K562 (cell line): ENCODE results near the gene PIK3CD. TPM values are rescaled to one million over a fixed set of nuclear protein-coding genes. Genes with fewer than 3 reads are reported as not detected.

Experiments
- ATAC-seq: fragments of 200-7000 bp; cut with Tn5 transposase; 3 replicates; pipeline ENCODE4 v1.9.1; 2020; ENCODE audit warnings: moderate library complexity
- BruUV-seq: library from RNA; stranded (reverse); fragments of 400-500 nt; replicated peaks from 2 replicates; lab custom pipeline; 2021; lab: Mats Ljungman, UMichigan
- CTCF ChIA-PET: fragments of 300-600 bp; formaldehyde crosslinking; extraction: SDS; loops from one replicate; lab custom pipeline; 2021; ENCODE audit warnings: low intra/inter-chr PET ratio; lab: Yijun Ruan, JAX
- POLR2A ChIA-PET: fragments of 300-600, 350-650 bp; sonication (Branson Sonifier 250); formaldehyde crosslinking; extraction: SDS; loops from one replicate; lab custom pipeline; 2021; ENCODE audit warnings: antibody characterized with exemption, inconsistent platforms; lab: Yijun Ruan, JAX
- DNase-seq, 4 experiments: peaks; one replicate each; pipeline versions ENCODE4 v3.0.0 to v3.0.0-alpha.2; 2011 to 2018; ENCODE audit warnings: low spot score in 3 of 4, mixed read lengths in 3 of 4; ENCODE audit errors: extremely low read depth in 1 of 4
- FAIRE-seq: peaks from 2 replicates; lab custom pipeline; 2011; peaks lifted over from hg19 to GRCh38; lab: Jason Lieb, UNC
- H2AFZ ChIP-seq: 2 replicates; pipeline ENCODE4 v1.6.0; 2011; ENCODE audit warnings: low read depth, low read length, control low read depth, inconsistent platforms
- H3K27ac ChIP-seq: fragments of 200-600 bp; 3 replicates; pipeline ENCODE4 v1.8.0; 2011; ENCODE audit warnings: low read depth, mild to moderate bottlenecking, control low read depth, inconsistent platforms, low read length, moderate library complexity, mixed read lengths; ENCODE audit errors: extremely low read depth
- H3K27me3 ChIP-seq, 2 experiments: fragments of 300-600 bp in 1 of 2; 2 replicates in 1 of 2; 3 replicates in 1 of 2; pipeline versions ENCODE4 v1.6.0 to v1.8.0; 2011; ENCODE audit warnings: inconsistent platforms in 2 of 2, low read length in 2 of 2, mild to moderate bottlenecking in 1 of 2, mixed read lengths in 1 of 2, moderate library complexity in 1 of 2; ENCODE audit not compliant: control insufficient read depth in 2 of 2, insufficient read depth in 2 of 2
- H3K36me3 ChIP-seq: fragments of 300-600 bp; 3 replicates; pipeline ENCODE4 v1.8.0; 2011; ENCODE audit warnings: mild to moderate bottlenecking, low read length, inconsistent platforms; ENCODE audit not compliant: control insufficient read depth, insufficient read depth
- H3K4me1 ChIP-seq, 2 experiments: fragments of 200-600 bp in 1 of 2; replicated peaks in 1 of 2; 2 replicates in 1 of 2; 3 replicates in 1 of 2; pipeline versions ENCODE4 v1.5.1 to v1.8.0; 2011; ENCODE audit warnings: inconsistent platforms in 2 of 2, low read length in 2 of 2, mild to moderate bottlenecking in 1 of 2, mixed read lengths in 1 of 2, moderate library complexity in 1 of 2; ENCODE audit not compliant: control insufficient read depth in 2 of 2, insufficient read depth in 2 of 2
- H3K4me2 ChIP-seq: 2 replicates; pipeline ENCODE4 v1.6.1; 2011; ENCODE audit warnings: low read length, control low read depth, inconsistent platforms, mixed read lengths; ENCODE audit not compliant: insufficient read depth
- H3K4me3 ChIP-seq: fragments of 200-600 bp; sonication (generic), shearing (Covaris generic); 2 replicates; pipeline ENCODE4 v1.5.1; 2016; ENCODE audit warnings: control low read depth, inconsistent platforms
- H3K79me2 ChIP-seq: fragments of 200-600 bp; 3 replicates; pipeline ENCODE4 v1.8.0; 2011; ENCODE audit warnings: low read length, inconsistent platforms; ENCODE audit not compliant: control insufficient read depth, insufficient read depth
- H3K9ac ChIP-seq, 2 experiments: 2 replicates each; pipeline versions ENCODE4 v1.6.0 to v1.6.1; 2011; ENCODE audit warnings: low read depth in 2 of 2, low read length in 2 of 2, control low read depth in 1 of 2, inconsistent platforms in 1 of 2, mild to moderate bottlenecking in 1 of 2, mixed read lengths in 1 of 2; ENCODE audit not compliant: insufficient read depth in 1 of 2
- H3K9me1 ChIP-seq: one replicate; pipeline ENCODE4 v1.6.0; 2011; ENCODE audit warnings: inconsistent platforms, mild to moderate bottlenecking, low read length, moderate library complexity; ENCODE audit not compliant: control insufficient read depth, insufficient read depth
- H3K9me3 ChIP-seq: replicated peaks from 2 replicates; pipeline ENCODE4 v1.5.1; 2011; ENCODE audit warnings: low read depth, low read length, inconsistent platforms; ENCODE audit not compliant: control insufficient read depth, insufficient read depth
- H4K20me1 ChIP-seq: replicated peaks from 2 replicates; pipeline ENCODE4 v1.6.1; 2011; ENCODE audit warnings: low read length, inconsistent platforms, mixed read lengths; ENCODE audit not compliant: control insufficient read depth, insufficient read depth
- MAFF ChIP-seq: IDR thresholded peaks from 2 replicates; pipeline ENCODE4 v1.6.1; 2012; ENCODE audit warnings: low read length, improper control_type of control experiment
- ZHX1 ChIP-seq: fragments of 150-350 bp; conservative IDR thresholded peaks from 2 replicates; pipeline ENCODE4 v1.6.1; 2014; ENCODE audit warnings: low read length
- WGBS: fragments of 100-300 bp; shearing (Covaris generic); methylation state at CpG from one replicate; pipeline ENCODE4 v1.1.6; 2016; ENCODE audit warnings: low coverage, mixed read lengths; ENCODE audit not compliant: insufficient coverage; ENCODE audit errors: missing lambda C conversion rate; 5-methylcytosine and 5-hydroxymethylcytosine counted together
- in situ Hi-C: fragments of 300-500 bp; cut with MboI; formaldehyde crosslinking; loops from 4 replicates; pipeline ENCODE4 v1.15.0; 2018; ENCODE audit warnings: inconsistent platforms, mixed read lengths
- intact Hi-C: fragments of 100-400 bp; cut with micrococcal nuclease; formaldehyde crosslinking; loops from 2 replicates; pipeline ENCODE4 v1.14.2; 2022
- polyA plus RNA-seq, 8 experiments: library from polyadenylated mRNA; depleted of rRNA in 4 of 8; stranded (reverse) in 5 of 8; unstranded in 3 of 8; fragments of >200 nt; fragmentation: Nextera tagmentation in 2 of 8; fragmentation: Illumina TruSeq in 1 of 8; extraction: Ambion mirVana in 2 of 8; extraction: Trizol in 1 of 8; gene quantifications; 2 replicates each; pipeline versions ENCODE4 v1.2.1 to v1.2.3, GENCODE V29; 2011 to 2014; ENCODE audit warnings: inconsistent platforms in 1 of 8, missing spikeins in 1 of 8
- total RNA-seq, 7 experiments: library from RNA; depleted of rRNA in 6 of 7; stranded (reverse); fragments of >200 nt in 6 of 7; fragmentation: Illumina TruSeq in 2 of 7; extraction: Trizol in 2 of 7; gene quantifications; 2 replicates each; pipeline versions ENCODE4 v1.2.1 to v1.2.3, GENCODE V29; 2011 to 2021; ENCODE audit warnings: low replicate concordance in 1 of 7

The PIK3CD gene
- total and polyA plus RNA-seq, 9 of the 15 experiments (the other 6 are each of a cell fraction or from before 2014, with no cell fraction given): 1.8 to 20.8 (median 7.2) TPM

- in situ Hi-C loops: no loop called here
- FAIRE-seq (no peak), DNase-seq (no peak), ATAC-seq (no peak)
- no peak overlapping the region for H3K27ac ChIP-seq
- WGBS: 65% methylated on average over 8 of the region's 8 CpGs
- intact Hi-C loops: no loop called here
- no peaks in the 10 kb centered on the region for H3K36me3 ChIP-seq
- H4K20me1 ChIP-seq: no peaks in the 10 kb centered on the region
- H3K79me2 ChIP-seq: no peaks in the 10 kb centered on the region
- H3K4me3 ChIP-seq: no peak overlapping the region
- no peak overlapping the region for H3K4me2 ChIP-seq
- ChIA-PET POLR2A (interaction anchor here (1.1 kb wide), 1 partner anchor 12 kb away, joined by 5 read pairs; no protein-coding TSS in a partner anchor), CTCF (no interaction called here)
- no TSS peak for BruUV-seq
- H3K9me3 ChIP-seq: no peaks in the 10 kb centered on the region
- H3K27me3 ChIP-seq: no peaks in the 10 kb centered on the region
- no peak overlapping the region for H2AFZ ChIP-seq
- no peaks in the 10 kb centered on the region for H3K9me1 ChIP-seq
- peaks cover 3% of the 10 kb centered on the region in 2 experiments; a peak in 4 of 5 replicates for H3K4me1 ChIP-seq
- H3K9ac ChIP-seq: no peak overlapping the region
- TF ChIP-seq ZHX1: no peak
- no peak for TF ChIP-seq MAFF
Observed at GRCh38 chr1:9705337-9706093, 54.0 kb downstream of the PIK3CD start.
